ENCODE results near the gene AZIN2.

AZIN2 gene

GRCh38 chr1:33082575-33083108 lies 1.7 kb downstream of the AZIN2 start:
- Histone ChIP-seq H3K36me3 (ENCODE audit: control insufficient read depth in 1 of 2, insufficient read depth in 2 of 2, low read length in 2 of 2) (no peaks in the 10 kb centered on the region), H3K4me3 (ENCODE audit: low read depth in 1 of 2, low read length in 2 of 2) (no peak overlapping the region), H3K27ac (ENCODE audit: low read length) (no peak overlapping the region), H3K9me3 (ENCODE audit: control insufficient read depth in 1 of 2, low read length in 2 of 2) (no peaks in the 10 kb centered on the region), H3K27me3 (ENCODE audit: low read depth, low read length) (no peaks in the 10 kb centered on the region), H3K4me1 (ENCODE audit: control insufficient read depth in 1 of 2, insufficient read depth in 2 of 2, low read length in 2 of 2) (peaks cover 0 to 18% of the 10 kb centered on the region in 2 donors)

- no peaks in the 10 kb centered on the region for H3K36me3 ChIP-seq (ENCODE audit: control insufficient read depth in 1 of 2, insufficient read depth in 2 of 2, low read length in 2 of 2)
- no peaks in the 10 kb centered on the region for H3K9me3 ChIP-seq (ENCODE audit: control insufficient read depth in 1 of 2, low read length in 2 of 2)
- no peak overlapping the region for H3K27ac ChIP-seq (ENCODE audit: low read length)
- no peak overlapping the region for H3K4me3 ChIP-seq (ENCODE audit: low read depth in 1 of 2, low read length in 2 of 2)
- peaks cover 0 to 16% of the 10 kb centered on the region in 2 donors for H3K4me1 ChIP-seq (ENCODE audit: control insufficient read depth in 1 of 2, insufficient read depth in 2 of 2, low read length in 2 of 2)
- H3K27me3 ChIP-seq (ENCODE audit: low read depth, low read length) = no peaks in the 10 kb centered on the region
These were observed 4.4 kb downstream of the AZIN2 start for GRCh38 chr1:33085332-33085731.

- no peak overlapping the region for H3K4me3 ChIP-seq (ENCODE audit: low read depth in 1 of 2, low read length in 2 of 2)
- H3K27me3 ChIP-seq (ENCODE audit: low read depth, low read length) = no peaks in the 10 kb centered on the region
- H3K36me3 ChIP-seq (ENCODE audit: control insufficient read depth in 1 of 2, insufficient read depth in 2 of 2, low read length in 2 of 2) = no peaks in the 10 kb centered on the region
- peaks cover 0 to 9% of the 10 kb centered on the region in 2 donors for H3K4me1 ChIP-seq (ENCODE audit: control insufficient read depth in 1 of 2, insufficient read depth in 2 of 2, low read length in 2 of 2)
- no peaks in the 10 kb centered on the region for H3K9me3 ChIP-seq (ENCODE audit: control insufficient read depth in 1 of 2, low read length in 2 of 2)
- H3K27ac ChIP-seq (ENCODE audit: low read length) = no peak overlapping the region
These were observed 5.5 kb downstream of the AZIN2 start for GRCh38 chr1:33086384-33086850.

GRCh38 chr1:33087677-33088076 lies 6.7 kb downstream of the AZIN2 start:
- Histone ChIP-seq H3K4me3 (ENCODE audit: low read depth in 1 of 2, low read length in 2 of 2) (no peak overlapping the region), H3K27ac (ENCODE audit: low read length) (no peak overlapping the region), H3K9me3 (ENCODE audit: control insufficient read depth in 1 of 2, low read length in 2 of 2) (no peaks in the 10 kb centered on the region), H3K4me1 (ENCODE audit: control insufficient read depth in 1 of 2, insufficient read depth in 2 of 2, low read length in 2 of 2) (no peaks in the 10 kb centered on the region), H3K36me3 (ENCODE audit: control insufficient read depth in 1 of 2, insufficient read depth in 2 of 2, low read length in 2 of 2) (no peaks in the 10 kb centered on the region), H3K27me3 (ENCODE audit: low read depth, low read length) (no peaks in the 10 kb centered on the region)

GRCh38 chr1:33088119-33088906 lies 7.4 kb downstream of the AZIN2 start:
- no peaks in the 10 kb centered on the region for H3K27me3 ChIP-seq (ENCODE audit: low read depth, low read length)
- H3K36me3 ChIP-seq (ENCODE audit: control insufficient read depth in 1 of 2, insufficient read depth in 2 of 2, low read length in 2 of 2) = no peaks in the 10 kb centered on the region
- no peaks in the 10 kb centered on the region for H3K4me1 ChIP-seq (ENCODE audit: control insufficient read depth in 1 of 2, insufficient read depth in 2 of 2, low read length in 2 of 2)
- no peaks in the 10 kb centered on the region for H3K9me3 ChIP-seq (ENCODE audit: control insufficient read depth in 1 of 2, low read length in 2 of 2)
- no peak overlapping the region for H3K4me3 ChIP-seq (ENCODE audit: low read depth in 1 of 2, low read length in 2 of 2)
- no peak overlapping the region for H3K27ac ChIP-seq (ENCODE audit: low read length)

GRCh38 chr1:33089457-33089856 lies 8.5 kb downstream of the AZIN2 start:
- Histone ChIP-seq H3K4me1 (ENCODE audit: control insufficient read depth in 1 of 2, insufficient read depth in 2 of 2, low read length in 2 of 2) (no peaks in the 10 kb centered on the region), H3K4me3 (ENCODE audit: low read depth in 1 of 2, low read length in 2 of 2) (no peak overlapping the region), H3K36me3 (ENCODE audit: control insufficient read depth in 1 of 2, insufficient read depth in 2 of 2, low read length in 2 of 2) (no peaks in the 10 kb centered on the region), H3K9me3 (ENCODE audit: control insufficient read depth in 1 of 2, low read length in 2 of 2) (no peaks in the 10 kb centered on the region), H3K27me3 (ENCODE audit: low read depth, low read length) (no peaks in the 10 kb centered on the region), H3K27ac (ENCODE audit: low read length) (no peak overlapping the region)

GRCh38 chr1:33092438-33092837 lies 11.5 kb downstream of the AZIN2 start:
- H3K9me3 ChIP-seq (ENCODE audit: control insufficient read depth in 1 of 2, low read length in 2 of 2) = no peaks in the 10 kb centered on the region
- H3K36me3 ChIP-seq (ENCODE audit: control insufficient read depth in 1 of 2, insufficient read depth in 2 of 2, low read length in 2 of 2) = no peaks in the 10 kb centered on the region
- H3K4me1 ChIP-seq (ENCODE audit: control insufficient read depth in 1 of 2, insufficient read depth in 2 of 2, low read length in 2 of 2) = no peaks in the 10 kb centered on the region
- no peak overlapping the region for H3K27ac ChIP-seq (ENCODE audit: low read length)
- H3K4me3 ChIP-seq (ENCODE audit: low read depth in 1 of 2, low read length in 2 of 2) = no peak overlapping the region
- H3K27me3 ChIP-seq (ENCODE audit: low read depth, low read length) = no peaks in the 10 kb centered on the region

- Histone ChIP-seq H3K27me3 (ENCODE audit: low read depth, low read length) (no peaks in the 10 kb centered on the region), H3K27ac (ENCODE audit: low read length) (no peak overlapping the region), H3K4me1 (ENCODE audit: control insufficient read depth in 1 of 2, insufficient read depth in 2 of 2, low read length in 2 of 2) (no peaks in the 10 kb centered on the region), H3K36me3 (ENCODE audit: control insufficient read depth in 1 of 2, insufficient read depth in 2 of 2, low read length in 2 of 2) (no peaks in the 10 kb centered on the region), H3K9me3 (ENCODE audit: control insufficient read depth in 1 of 2, low read length in 2 of 2) (no peaks in the 10 kb centered on the region), H3K4me3 (ENCODE audit: low read depth in 1 of 2, low read length in 2 of 2) (no peak overlapping the region)
These were observed 12.1 kb downstream of the AZIN2 start for GRCh38 chr1:33093004-33093403.

- Histone ChIP-seq H3K27ac (ENCODE audit: low read length) (no peak overlapping the region), H3K36me3 (ENCODE audit: control insufficient read depth in 1 of 2, insufficient read depth in 2 of 2, low read length in 2 of 2) (peaks cover 0 to 6% of the 10 kb centered on the region in 2 donors), H3K4me1 (ENCODE audit: control insufficient read depth in 1 of 2, insufficient read depth in 2 of 2, low read length in 2 of 2) (no peaks in the 10 kb centered on the region), H3K4me3 (ENCODE audit: low read depth in 1 of 2, low read length in 2 of 2) (no peak overlapping the region), H3K9me3 (ENCODE audit: control insufficient read depth in 1 of 2, low read length in 2 of 2) (no peaks in the 10 kb centered on the region), H3K27me3 (ENCODE audit: low read depth, low read length) (no peaks in the 10 kb centered on the region)
These were observed 13.5 kb downstream of the AZIN2 start for GRCh38 chr1:33094486-33094885.

GRCh38 chr1:33094971-33095604 lies 14.1 kb downstream of the AZIN2 start:
- no peaks in the 10 kb centered on the region for H3K4me1 ChIP-seq (ENCODE audit: control insufficient read depth in 1 of 2, insufficient read depth in 2 of 2, low read length in 2 of 2)
- H3K36me3 ChIP-seq (ENCODE audit: control insufficient read depth in 1 of 2, insufficient read depth in 2 of 2, low read length in 2 of 2) = peaks cover 0 to 6% of the 10 kb centered on the region in 2 donors
- no peak overlapping the region for H3K27ac ChIP-seq (ENCODE audit: low read length)
- H3K27me3 ChIP-seq (ENCODE audit: low read depth, low read length) = no peaks in the 10 kb centered on the region
- H3K9me3 ChIP-seq (ENCODE audit: control insufficient read depth in 1 of 2, low read length in 2 of 2) = no peaks in the 10 kb centered on the region
- H3K4me3 ChIP-seq (ENCODE audit: low read depth in 1 of 2, low read length in 2 of 2) = no peak overlapping the region

GRCh38 chr1:33096363-33097005 lies 15.5 kb downstream of the AZIN2 start:
- Histone ChIP-seq H3K27me3 (ENCODE audit: low read depth, low read length) (no peaks in the 10 kb centered on the region), H3K4me3 (ENCODE audit: low read depth in 1 of 2, low read length in 2 of 2) (no peak overlapping the region), H3K9me3 (ENCODE audit: control insufficient read depth in 1 of 2, low read length in 2 of 2) (no peaks in the 10 kb centered on the region), H3K4me1 (ENCODE audit: control insufficient read depth in 1 of 2, insufficient read depth in 2 of 2, low read length in 2 of 2) (no peaks in the 10 kb centered on the region), H3K27ac (ENCODE audit: low read length) (no peak overlapping the region), H3K36me3 (ENCODE audit: control insufficient read depth in 1 of 2, insufficient read depth in 2 of 2, low read length in 2 of 2) (peaks cover 0 to 6% of the 10 kb centered on the region in 2 donors)
